Right hindlimb (tissue), 1 donor: ENCODE data around the gene HNF4A.

Source experiments
- DNase-seq: peaks from one replicate; pipeline ENCODE4 v3.0.0-alpha.2; 2018

The HNF4A gene

GRCh38 chr20:44392776-44393607 lies 37.5 kb downstream of the HNF4A start:
- DNase-seq = no peak

DNA sequence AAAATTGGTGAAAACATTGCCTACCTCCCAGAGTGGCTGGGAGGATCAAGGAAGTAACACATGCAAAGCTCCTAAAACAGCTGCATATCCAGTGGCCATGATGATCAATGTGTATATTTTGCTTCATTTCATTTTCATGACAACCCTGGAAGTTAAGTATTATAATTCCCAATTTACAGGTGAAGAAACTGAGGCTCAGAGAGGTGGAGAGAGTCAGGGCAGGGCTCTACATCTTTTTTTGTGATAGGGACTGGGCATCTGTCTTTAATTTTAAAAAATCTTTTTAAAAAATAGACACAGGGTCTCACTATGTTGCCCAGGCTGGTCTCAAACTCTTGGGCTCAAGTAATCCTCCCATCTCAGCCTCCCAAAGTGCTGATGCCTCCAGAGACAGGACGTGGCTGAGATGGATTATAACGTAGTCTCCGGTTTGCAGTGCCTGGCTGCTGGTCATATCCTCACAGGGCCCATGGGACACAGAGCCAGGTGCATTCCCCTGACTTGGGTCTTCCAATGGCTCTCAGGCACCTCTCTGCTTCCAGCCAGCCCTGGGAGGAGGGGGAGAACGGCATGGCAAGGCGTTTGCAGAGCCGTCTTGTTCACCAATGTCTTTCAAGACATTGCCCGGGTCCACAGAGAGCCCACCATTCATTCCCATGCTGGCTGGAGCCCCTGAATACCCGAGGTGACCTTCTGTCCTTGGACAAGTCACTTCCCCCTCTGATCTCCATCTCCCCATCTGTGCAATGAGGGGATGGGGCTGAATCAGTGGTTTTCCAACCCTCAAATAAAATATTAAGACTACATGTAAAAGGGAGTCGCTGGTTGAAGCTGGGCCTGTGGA lies 38.3 kb downstream of the HNF4A start:
- DNase-seq = no peak

GRCh38 chr20:44394452-44394701 lies 38.9 kb downstream of the HNF4A start:
- no peak for DNase-seq

GRCh38 chr20:44394702-44395460 lies 39.4 kb downstream of the HNF4A start:
- DNase-seq = no peak

GRCh38 chr20:44395461-44396340 lies 40.2 kb downstream of the HNF4A start:
- DNase-seq = no peak

DNA sequence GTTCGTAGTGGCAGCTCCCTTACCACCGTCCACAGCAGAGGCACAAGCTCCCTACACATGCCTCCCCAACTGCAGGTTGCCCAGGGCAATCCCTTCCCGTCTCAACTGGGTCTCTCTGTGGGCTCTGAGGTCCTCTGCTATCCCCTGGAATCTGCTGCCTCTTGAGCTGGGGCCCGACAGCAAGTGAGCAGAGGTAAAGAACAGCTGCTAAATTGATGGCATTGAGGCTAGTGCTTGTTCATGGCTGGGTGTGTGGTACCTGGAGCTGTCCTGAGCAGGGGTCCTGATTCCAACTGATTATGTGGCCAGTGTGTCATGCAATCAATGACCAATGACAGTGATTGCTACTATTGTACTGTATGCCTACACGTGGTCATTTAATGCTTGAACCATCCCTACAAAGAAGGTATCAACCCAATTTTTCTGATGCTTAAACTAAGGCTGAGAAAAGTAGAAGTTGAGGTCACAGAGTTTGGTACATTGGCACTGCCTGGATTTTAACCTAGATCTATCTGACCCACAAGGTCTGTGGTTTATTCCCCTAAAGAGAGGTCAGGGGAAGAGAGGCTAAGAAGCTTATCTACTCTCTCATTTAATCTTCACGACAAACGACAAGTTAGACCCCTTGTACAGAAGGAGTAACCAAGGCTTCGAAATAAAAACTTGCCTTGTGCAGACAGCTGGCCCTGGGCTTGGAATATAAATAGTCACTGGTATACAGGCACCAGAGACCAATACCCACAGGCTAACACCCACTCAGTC lies 41.1 kb downstream of the HNF4A start:
- no peak for DNase-seq

DNA sequence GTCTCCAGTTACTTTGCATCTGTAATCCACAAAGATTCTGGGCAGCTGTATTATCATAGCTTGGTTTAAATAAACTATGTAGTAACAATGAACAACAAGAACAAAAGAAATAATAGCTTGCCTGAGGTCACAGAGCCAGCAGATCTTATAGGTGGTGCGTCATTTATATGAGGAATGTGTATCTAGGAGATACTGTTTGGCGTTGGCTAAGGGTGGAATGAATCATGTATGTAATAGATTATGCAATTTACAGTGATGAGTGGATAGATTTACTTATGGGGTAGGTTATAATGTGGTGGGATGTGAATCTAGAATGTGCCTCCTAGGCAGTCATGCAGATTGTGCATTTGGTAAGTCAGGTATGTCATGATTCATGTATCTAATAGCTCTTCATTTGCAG lies 42.8 kb downstream of the HNF4A start:
- no peak for DNase-seq

GRCh38 chr20:44399446-44399845 lies 43.9 kb downstream of the HNF4A start:
- DNase-seq = no peak

DNA sequence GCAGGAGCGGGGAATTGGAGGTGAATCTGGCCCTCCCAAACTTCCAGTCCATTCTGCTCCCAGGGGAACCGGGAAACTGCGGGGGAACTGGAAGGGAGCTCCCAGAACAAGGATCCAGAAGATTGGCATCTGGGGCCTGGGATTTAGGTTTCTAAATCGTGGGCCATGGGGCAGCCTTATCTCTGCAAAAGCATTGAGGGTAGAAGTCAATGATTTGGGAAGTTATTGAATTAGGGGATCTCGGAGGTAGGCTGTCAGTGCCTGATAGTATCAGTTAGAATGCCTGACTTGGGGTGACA lies 45.1 kb downstream of the HNF4A start:
- no peak for DNase-seq

GRCh38 chr20:44400970-44401769 lies 45.7 kb downstream of the HNF4A start:
- DNase-seq = no peak

GRCh38 chr20:44401770-44402390 lies 46.4 kb downstream of the HNF4A start:
- no peak for DNase-seq

DNA sequence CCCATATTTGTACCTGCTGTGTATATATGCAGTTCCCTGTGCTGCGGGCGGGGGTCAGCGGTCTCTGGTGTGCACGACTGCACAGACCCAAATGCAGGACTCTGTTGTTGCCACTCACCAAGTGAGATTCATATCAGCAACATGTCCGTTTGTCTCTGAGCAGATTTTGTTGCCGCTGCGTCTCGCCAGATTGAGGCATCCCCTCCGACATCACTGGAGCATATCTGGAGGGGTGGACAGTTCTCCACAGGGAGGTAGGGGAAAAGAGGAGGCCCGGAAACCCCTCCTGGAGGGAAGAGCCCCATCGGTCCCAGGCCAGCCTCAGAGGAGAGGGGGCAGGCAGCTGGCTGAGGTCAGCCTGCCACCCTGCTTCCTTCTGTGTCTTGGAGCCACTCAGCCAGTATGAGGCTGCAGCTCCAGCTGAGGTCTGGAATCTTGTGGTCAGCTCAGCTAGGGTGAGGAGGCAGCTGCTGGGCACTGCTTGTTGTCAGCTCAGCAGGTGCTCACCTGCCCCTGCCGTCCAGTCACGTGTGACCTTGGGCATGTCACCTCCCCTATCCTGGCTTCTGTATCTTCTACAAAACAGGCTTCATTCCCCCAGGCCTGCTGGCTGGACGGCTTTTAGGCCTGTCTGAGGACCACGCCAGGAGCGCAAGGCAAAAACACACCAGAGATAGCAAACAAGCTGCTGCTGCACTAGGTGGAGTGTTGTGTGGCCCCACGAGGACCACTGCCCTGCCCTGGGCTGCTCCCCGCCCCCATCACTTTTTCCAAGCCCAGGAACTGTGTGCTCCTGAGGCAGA lies 47.1 kb downstream of the HNF4A start:
- DNase-seq = no peak

DNA sequence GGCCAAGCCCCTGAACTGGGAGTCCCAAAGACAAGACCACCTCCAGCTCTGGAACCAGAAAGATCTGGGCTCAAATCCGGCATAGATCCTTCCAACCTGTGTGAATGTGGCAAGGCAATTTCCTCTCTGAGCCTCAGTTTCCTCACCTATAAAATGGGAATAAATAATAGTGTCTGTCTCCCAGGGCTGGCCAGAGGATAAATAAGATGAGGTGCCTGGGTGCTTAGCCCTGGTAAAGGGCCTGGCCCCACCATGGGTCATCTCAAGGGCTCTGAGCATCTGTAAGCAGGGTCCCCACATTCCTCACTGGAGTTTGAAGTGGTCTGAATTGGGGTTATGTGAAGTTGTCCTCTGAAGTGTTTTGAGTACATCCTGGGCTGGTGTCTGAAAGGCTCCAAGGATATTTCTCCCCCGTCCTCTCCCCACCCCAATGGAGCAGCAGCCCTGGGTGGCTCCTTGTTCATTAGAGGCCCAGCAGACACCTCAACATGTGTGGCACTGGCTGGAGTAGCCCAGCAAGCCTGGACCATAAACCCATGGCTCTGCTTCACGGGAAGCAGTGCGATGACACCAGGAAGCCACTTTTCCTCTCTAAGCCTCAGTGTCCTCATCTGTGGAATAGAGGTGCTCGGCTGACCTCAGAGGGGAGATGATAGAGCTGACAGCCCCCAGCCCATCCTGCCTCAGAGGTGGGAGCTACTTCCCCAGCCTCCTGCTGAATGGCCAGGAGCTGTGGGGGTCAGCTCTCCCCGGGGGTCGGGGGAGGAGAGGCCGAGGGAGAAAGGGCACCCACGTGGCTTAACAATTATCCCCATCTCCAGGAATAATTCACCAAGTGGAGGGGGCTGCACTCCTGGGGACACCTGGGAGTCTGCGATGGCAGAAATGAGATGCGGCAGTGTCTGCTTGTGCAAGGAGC lies 48.0 kb downstream of the HNF4A start:
- DNase-seq = no peak

DNA sequence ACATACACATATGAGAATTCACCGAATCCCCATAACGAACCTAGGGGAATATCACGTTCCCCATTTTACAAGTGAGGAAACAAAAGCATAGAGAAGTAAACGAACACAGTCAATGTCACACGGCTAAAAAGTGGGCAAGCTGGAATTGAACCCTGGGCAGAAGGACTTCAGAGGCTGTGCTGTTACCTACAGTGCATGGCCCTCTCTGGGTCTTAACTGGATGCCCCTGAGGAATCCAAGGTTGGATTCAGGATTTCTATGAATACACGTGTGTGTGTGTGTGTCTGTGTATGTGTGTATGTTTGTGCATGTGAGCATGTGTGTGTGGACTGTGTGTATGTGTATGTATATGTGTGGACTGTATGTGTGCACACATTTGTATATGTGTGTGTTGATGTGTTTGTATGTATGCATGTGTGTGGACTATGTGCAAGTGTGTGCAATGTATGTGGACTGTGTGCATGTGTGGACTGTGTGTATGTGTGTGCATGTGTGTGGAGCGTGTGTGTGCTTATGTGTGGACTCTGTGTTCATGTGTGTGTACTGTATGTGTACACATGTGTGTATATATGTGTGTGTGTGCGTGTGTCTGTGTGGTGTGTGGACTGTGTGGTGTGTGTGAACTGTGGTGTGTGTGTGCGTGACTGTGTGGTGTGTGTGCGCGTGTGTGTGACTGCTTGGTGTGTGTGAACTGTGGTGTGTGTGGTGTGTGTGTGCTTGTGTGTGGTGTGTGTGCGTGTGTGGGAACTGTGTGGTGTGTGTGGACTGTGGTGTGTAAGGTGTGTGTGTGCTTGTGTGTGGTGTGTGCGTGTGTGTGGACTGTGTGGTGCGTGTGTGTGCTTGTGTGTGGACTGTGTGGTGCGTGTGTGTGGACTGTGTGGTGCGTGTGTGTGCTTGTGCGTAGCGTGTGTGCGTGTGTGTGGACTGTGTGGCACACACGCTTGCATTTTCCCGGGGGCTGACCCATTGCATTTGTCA lies 49.0 kb downstream of the HNF4A start:
- no peak for DNase-seq

- no peak for DNase-seq
These were observed 49.8 kb downstream of the HNF4A start for GRCh38 chr20:44405257-44405656.

GRCh38 chr20:44405785-44406571 lies 50.5 kb downstream of the HNF4A start:
- DNase-seq = no peak
